Activated CD4-positive, alpha-beta T cell treated with anti-CD3 and anti-CD28 coated beads, Interleukin-10, Interleukin-2, amounts not matched to agents 100 ng/mL and 50 ng/mL, durations not matched to agents 16 hours and 8 hours (primary cell): ENCODE measurements around the gene ENTR1.
A peak's percentile ranks its signal among the peaks of the same experiment; 100 is the strongest.

Experiments used
- DNase-seq: peaks from one replicate; pipeline ENCODE4 v3.0.0-alpha.2; 2020

Gene ENTR1

DNA sequence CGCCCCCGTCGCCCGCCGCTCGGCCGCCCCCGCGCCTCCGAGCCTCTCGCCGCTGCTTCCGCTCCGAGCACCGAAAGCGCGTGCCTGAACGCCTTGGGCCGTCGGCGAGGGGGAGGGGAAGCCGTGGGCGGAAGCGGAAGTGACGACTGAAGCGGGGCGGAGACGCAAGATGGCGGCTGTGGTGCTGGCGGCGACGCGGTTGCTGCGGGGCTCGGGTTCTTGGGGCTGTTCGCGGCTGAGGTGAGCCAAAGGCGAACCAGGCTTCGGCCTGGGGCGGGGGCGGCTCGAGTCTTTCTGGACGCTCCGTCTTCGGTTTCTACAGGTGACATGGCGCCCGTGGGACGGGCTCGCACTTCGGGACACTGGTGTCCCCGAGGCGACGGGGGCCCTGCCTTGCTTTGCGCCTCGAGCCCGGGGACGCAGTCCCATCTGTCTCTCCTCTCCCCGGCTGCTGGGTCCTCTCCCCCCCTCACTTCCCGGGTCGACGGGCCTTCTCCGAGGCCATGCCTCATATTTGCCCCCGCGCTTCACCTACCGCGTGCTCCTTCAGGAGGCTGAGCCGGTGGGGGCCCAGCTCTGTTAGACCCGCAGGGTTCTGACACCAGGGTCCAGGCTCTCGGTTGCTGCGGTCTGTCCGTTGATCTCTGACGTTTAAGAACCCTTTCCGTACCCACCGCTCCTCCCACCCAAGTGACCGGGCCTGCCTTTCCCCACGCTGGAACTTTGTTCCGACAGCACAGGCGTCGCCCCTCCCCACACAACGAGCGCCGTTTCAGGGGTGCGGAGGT lies at the start of gene ENTR1, which contains the start of gene PMPCA:
Gene ENTR1, minus strand, starts transcription at position 115 of the 788 bp plus-strand sequence. CDS start 217 bp downstream, outside the sequence.
Gene PMPCA, plus strand, starts transcription at position 159 of the 788 bp plus-strand sequence. Its CDS starts 11 bp downstream, at position 170.
- DNase-seq, result peak; percentile 95

DNA sequence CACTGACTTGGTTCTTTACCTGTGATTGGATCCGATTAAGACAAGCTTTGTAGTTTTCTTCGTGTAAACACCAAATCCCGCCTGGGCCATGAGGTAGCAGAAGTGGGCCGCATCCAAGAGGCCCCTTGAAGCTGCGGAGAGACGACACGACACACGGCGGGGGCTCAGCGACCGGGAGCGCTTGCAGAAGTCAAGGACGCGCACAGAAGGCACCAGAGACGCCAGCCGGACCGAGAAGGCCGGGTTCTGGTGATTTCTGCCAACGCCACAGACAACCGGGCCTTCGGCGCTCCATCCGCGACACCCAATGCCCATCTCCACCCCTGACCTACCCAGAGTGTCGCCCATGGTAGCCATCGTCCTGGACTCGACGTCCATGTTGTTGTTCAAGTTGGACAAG lies 49.0 kb upstream of the ENTR1 start:
- no peak for DNase-seq

DNA sequence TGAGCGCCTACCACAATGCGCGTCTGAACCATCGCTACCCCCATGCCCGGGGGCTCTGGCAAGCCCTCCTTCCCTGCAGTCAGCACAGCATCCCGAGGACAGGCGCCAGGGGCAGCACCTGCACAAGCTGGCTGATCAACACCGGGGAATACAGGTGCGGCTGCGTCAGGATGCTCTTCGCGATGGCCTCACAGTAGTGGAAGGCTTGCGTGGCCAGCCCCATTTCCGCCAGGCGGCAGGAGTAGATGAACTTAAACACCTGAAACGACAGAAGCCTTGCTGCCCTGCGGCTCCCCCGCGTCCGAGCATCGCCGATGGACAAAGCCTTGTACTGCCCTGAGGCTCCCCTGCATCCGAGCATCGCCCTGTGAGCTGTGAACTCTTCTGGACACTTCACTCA lies 46.9 kb upstream of the ENTR1 start:
- no peak for DNase-seq

- no peak for DNase-seq
These were observed 45.8 kb upstream of the ENTR1 start for GRCh38 chr9:136456258-136456657.

DNA sequence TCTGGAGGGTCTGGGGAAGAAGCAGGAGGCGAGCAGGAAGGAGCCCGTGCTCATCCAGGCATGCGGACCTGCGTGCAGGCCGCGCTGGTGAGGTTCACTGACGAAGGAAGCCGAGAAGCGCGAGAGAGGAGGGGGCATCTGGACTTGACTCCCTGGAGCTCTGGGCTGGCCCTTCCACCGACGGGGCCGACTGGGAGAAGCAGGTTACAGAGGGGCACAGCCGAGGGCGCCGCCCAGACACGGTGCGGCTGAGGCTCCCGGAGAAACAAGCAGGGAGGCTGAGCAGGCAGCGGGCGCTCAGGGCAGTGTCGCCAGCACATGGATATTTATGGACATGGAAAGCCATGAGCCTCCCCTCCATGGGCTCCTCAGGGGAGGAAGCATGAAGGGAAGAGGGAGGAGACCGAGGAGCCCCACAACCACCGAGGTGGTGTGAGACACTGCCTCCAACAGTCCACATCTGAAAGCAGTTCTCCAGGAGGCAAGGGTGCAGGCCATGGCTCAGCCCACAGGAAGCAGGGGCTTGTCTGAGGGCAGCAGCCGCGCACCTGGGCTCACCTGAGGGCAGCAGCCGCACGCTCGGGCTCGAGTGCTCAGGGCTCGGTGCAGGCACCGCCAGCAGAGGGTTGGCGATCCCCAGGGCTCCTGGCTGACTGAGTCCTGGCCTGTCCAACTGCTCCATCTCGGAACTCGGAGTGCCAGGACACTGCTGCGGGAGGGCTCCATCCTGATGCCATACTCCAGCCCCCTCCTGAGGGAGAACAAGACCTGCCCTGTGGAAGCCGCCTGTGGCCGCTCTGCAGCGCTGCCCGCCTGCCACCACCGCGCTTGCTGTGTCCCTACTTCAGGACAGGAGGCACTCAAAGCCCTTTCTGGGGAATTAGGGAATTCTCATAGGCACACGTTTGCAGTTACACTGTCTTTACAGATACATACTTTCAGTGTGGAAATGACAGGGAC lies 44.9 kb upstream of the ENTR1 start:
- DNase-seq, result no peak

GRCh38 chr9:136454026-136454796 lies 43.8 kb upstream of the ENTR1 start:
- DNase-seq, result no peak

DNA sequence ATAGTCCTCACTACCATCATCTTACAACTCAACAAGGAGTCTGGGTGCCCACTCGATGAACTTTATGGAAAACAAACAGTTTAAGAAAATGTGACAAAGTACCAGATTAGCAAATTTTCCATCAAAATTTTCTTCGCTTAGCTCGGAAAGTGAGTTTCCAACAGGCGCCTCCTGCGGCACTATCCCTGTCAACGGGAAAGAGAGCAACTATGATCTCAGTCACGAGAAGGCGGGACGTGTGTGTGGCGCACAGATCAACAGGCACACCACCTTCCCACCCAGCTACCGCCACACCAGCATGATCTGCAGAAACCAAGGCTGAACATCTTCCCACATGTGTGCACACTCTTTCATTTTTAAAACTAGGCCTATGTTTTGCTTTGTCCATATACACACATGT lies 42.9 kb upstream of the ENTR1 start:
- DNase-seq, result no peak

DNA sequence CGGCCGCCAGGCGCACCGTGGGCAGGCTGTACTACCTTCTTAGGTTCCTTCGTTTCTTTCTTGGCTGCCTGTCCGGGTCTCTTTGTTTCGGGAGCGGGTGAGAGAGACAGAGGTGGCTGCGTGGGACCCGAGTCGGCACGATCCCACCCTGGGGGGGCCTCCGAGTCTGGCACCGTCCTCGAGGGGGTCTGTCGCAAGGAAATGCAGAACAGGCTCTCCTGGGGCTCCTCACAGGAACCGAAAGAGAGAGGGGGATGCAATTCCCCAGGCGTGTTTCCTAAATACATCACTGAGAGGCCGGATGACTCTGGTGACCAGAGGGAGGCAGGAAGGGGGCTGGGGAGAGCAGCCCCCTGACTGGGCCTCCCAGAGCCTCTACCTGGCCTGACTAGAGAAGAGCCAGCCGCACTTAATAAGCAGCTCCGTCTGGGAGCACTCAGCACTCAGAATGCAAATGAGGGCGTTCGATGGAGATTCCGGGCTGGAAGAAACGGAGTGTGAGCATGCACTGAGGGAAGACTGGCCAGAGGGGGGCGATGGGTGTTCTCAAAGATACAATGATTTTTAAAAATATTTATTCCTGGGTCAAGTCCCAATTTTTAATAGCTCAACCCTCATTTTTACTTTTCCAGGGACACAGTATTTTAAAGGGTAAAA lies 40.9 kb upstream of the ENTR1 start:
- no peak for DNase-seq

DNA sequence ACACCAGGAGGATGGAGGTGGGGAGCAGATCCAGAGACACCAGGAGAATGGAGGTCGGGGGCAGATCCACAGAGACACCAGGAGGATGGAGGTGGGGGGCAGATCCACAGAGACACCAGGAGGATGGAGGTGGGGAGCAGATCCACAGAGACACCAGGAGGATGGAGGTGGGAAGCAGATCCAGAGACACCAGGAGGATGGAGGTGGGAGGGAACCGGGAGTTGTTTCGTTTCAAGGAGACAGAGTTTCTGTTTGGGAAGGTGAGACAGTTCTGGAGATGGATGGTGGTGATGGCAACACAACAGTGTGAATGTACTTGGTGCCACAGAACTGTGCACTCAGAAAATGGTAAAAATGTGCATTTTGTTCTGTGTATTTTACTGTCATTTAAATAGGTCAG lies 38.2 kb upstream of the ENTR1 start:
- DNase-seq, result no peak

GRCh38 chr9:136447173-136447778 lies 36.9 kb upstream of the ENTR1 start:
- DNase-seq, result no peak

- no peak for DNase-seq
These were observed 35.4 kb upstream of the ENTR1 start for GRCh38 chr9:136445799-136446198.

DNA sequence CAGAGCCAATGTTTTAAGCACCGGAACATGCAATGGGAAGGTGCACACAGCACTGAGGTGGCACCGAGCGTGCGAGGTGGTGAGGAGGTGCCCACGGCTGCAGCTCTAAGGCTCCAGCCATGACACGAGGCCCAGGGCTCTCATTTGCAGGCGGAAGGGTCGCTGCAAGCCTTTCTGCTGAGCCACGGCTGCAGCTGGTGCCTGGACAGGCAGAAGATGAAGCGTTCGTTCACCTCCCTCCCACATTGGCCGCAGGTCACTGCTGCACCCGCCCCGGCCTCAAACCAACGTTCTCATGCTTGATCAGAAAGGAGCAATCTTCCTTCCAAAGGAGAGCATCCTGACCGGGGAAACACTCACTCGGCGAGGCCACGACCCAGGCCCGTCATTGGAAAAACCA lies 33.7 kb upstream of the ENTR1 start:
- DNase-seq, result no peak

DNA sequence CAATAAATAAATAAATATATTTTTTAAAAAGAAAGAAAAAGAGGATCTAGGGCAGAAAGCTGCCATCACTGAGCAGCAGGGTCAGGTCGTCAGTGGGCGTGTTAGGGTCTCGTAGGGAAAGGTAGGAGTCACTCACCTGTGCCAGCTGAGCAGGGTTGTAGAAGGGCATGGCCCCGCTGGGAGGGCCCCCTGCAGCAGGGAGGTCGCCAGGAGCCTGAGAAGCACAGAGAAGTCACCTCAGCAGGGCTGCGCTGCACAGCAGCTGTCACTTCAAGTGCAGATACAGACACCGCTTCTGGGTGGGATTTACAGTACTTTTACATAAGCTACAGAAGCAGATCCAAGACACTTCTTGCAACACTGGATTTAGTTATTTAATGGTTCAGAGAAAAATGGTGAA lies 33.3 kb upstream of the ENTR1 start:
- DNase-seq, result no peak

GRCh38 chr9:136443087-136443486 lies 32.7 kb upstream of the ENTR1 start:
- DNase-seq, result no peak

DNA sequence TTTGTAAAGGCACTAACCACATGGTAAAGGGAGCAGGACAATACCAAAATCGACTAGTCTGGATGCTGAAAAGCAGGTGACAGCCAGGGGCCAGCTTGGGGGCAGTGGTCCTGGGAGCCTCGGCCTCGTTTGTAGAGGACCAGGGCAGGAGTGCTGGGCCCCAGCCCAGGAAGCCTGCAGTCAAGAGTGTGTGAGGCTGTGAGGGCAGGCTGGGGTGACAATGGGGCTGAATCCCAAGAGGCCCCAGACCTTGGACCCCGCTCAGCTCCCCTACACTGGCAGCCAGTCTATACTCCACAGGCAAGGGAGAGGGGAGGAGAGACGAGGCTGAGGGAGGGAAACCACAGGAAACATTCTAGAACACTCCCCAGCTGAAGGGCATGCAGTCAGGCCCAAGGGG lies 31.9 kb upstream of the ENTR1 start:
- no peak for DNase-seq

DNA sequence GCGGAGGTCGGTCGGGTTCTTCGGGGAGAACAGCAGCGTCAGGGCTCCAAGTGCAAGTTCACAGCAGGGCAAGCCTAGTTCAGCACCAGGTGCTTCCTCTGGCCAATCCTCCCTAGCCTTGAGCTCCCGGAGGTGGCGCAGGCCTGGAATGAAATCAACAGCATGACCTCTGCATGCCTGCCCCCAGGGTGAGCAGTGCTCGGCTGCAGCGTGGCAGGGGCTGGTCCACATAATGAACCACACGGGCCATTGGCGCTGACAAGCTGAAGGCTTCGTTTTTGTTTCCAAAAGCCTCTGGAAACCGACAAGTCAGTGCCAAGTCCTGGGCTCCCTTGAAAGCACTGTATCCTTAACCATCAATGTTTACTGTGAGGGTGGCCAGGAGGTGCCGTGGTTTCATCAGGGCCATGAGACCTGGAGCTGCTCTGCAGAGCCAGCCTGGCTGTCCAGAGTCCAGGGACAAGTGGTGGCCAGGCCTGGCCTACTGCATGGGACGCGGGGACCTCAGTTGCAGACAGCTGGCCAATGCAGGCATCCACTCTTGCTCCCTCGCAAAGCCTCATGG lies 31.3 kb upstream of the ENTR1 start:
- no peak for DNase-seq

DNA sequence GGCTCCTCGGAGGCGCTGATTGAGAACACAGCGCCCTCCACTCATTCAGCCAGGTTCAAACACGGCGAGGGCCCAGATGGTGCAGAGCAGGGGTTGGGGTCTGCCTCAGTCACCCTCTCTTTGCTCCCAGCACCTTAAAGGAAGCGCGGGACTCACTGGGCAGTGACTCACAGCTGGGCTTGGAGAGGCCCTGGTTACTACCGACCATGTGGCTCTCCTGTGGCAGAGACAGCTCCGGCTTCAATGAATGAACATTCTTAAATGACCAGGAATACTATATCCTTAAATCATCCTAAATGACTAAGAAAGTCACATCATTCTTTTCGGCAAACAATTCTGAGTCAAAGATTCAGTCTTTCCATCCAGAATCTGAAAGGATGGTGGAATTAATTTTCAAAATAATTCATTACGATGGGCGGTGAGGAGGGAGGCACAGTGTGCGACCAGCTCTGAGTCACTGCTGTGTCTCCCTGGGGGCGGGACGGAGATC lies 30.8 kb upstream of the ENTR1 start:
- DNase-seq, result no peak

GRCh38 chr9:136439481-136440408 lies 29.3 kb upstream of the ENTR1 start, which contains the start of gene INPP5E:
TSS of gene INPP5E (minus strand) at chr9:136439845. CDS start at chr9:136439419, 426 bp downstream.
- peak; percentile 87 for DNase-seq

GRCh38 chr9:136438548-136439480 lies 28.4 kb upstream of the ENTR1 start:
- peak; percentile 72 for DNase-seq
